ENCODE data around the gene TRIM74.
"Not testable (repeated sequence)": the region's sequence is repeated elsewhere in the genome, so short reads cannot be mapped to it uniquely, and the experiment has no call there.

TRIM74 gene

DNA sequence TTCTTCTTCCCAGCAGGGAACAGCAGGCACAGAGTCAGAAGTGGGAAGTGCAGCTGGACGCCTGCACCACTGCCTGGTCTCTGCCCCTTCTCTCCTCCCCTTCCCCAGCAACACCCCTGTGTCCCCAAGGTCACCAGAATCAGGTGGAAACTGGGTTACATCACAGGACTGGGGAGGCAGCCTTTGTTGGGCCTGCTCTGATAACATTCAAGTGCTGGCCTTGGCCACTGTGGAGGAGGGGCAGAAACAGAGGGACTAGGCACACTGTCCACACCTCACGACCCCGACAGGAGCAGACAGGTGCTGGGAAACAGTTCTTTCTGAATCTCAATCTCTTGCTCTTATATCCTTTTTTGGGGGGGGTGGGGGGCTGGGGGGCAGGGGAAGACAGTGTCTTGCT lies 2.4 kb downstream of the TRIM74 start:
- H3K4me3 Mint-ChIP-seq, H3K27me3 Mint-ChIP-seq, DNase-seq, H3K4me1 Mint-ChIP-seq, H3K9me3 Mint-ChIP-seq, ATAC-seq, H3K27ac Mint-ChIP-seq: not testable (repeated sequence)

GRCh38 chr7:72965186-72965975 lies 3.9 kb downstream of the TRIM74 start:
- peak; percentile 69 for ATAC-seq
- not testable (repeated sequence) for H3K4me1 Mint-ChIP-seq, DNase-seq, H3K4me3 Mint-ChIP-seq, H3K9me3 Mint-ChIP-seq, H3K27me3 Mint-ChIP-seq, H3K27ac Mint-ChIP-seq

- not testable (repeated sequence) for ATAC-seq, H3K4me3 Mint-ChIP-seq, H3K27ac Mint-ChIP-seq, DNase-seq, H3K27me3 Mint-ChIP-seq, H3K4me1 Mint-ChIP-seq, H3K9me3 Mint-ChIP-seq
These were observed 6.2 kb downstream of the TRIM74 start for GRCh38 chr7:72963056-72963455.

DNA sequence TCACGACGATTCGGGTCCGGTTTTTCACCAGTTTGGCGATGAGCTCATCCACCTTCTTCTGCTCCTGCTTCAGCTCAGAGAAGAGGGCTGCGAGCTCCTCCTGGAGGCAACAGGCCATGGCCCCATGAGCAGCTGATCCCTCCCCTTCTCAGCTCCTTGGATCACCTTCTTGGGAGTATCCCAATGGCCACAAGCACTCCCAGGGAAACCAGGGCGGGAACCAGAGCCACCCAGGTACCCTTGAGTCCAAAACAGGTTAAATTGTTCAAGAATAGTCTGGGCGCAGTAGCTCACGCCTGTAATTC lies 8.0 kb downstream of the TRIM74 start:
- ATAC-seq, H3K4me1 Mint-ChIP-seq, H3K9me3 Mint-ChIP-seq, DNase-seq, H3K27ac Mint-ChIP-seq, H3K4me3 Mint-ChIP-seq, H3K27me3 Mint-ChIP-seq: not testable (repeated sequence)

DNA sequence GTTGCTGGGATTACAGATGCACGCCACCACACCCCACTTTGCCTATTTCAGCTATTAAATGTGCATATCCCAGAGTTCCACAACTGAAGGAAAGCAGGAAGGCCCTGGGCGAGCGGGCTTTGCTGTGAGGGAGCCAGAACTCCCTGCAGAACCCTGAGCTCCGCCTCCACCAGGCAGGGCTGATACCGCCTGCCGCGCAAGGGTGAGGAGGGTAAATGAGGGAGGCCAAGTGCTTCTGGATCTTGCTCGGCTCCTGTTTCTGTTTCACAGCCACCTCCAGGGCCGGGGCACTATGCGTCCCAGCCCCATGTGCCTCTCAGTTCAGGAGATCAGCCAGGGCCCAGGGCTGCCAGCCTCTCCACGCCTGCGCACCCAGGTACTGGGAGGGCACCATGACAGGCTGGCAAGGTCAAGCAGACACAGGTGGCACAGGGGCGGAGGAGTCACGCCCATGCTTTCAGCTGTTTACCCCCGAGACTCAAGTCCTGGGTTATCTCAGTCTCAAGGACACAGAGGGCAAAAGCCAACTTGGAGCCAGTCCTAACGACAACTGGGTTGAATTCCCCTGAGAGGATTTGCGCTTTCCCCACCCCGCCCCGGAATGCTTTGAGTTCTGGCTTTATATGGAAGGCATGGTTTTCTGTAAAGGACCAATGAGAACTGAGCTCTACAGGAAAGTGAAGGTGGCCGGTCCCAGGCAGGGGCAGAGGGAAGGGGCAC lies 8.5 kb downstream of the TRIM74 start:
- DNase-seq, H3K27me3 Mint-ChIP-seq, H3K27ac Mint-ChIP-seq, ATAC-seq, H3K4me3 Mint-ChIP-seq, H3K4me1 Mint-ChIP-seq, H3K9me3 Mint-ChIP-seq: not testable (repeated sequence)

DNA sequence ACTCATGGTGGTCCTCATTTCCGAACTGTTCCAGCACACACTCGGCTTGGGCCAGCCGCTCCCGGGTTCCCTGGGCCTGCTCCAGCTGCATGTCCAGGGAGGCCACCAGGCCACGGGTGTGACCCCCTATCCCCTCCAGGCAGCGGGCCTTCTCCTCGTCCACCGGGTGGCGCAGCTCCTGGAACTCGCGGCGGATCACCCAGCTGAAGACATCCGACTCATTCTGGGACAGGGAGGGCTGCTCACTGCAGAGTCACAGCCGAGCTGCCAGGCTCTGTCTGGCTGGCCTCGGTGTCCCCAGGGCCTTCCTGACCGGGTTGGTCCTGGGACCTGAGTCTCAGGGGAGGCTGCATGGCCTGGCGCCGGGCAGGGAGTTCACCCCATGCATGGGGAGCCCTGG lies 9.2 kb downstream of the TRIM74 start:
- not testable (repeated sequence) for DNase-seq

GRCh38 chr7:72954563-72955198 lies 14.6 kb downstream of the TRIM74 start:
- H3K27me3 Mint-ChIP-seq, H3K4me1 Mint-ChIP-seq, H3K9me3 Mint-ChIP-seq, H3K27ac Mint-ChIP-seq: not testable (repeated sequence)
- H3K4me3 Mint-ChIP-seq = peak overlapping the region; percentile 66
- DNase-seq = peak in 1 of 2 donors; percentile 35
- peak; percentile 94 for ATAC-seq

More for the DNA sequence above, 9.2 kb downstream of the TRIM74 start:
- ATAC-seq = peak; percentile 37
- not testable (repeated sequence) for H3K9me3 Mint-ChIP-seq, H3K4me3 Mint-ChIP-seq, H3K4me1 Mint-ChIP-seq, H3K27ac Mint-ChIP-seq, H3K27me3 Mint-ChIP-seq

DNA sequence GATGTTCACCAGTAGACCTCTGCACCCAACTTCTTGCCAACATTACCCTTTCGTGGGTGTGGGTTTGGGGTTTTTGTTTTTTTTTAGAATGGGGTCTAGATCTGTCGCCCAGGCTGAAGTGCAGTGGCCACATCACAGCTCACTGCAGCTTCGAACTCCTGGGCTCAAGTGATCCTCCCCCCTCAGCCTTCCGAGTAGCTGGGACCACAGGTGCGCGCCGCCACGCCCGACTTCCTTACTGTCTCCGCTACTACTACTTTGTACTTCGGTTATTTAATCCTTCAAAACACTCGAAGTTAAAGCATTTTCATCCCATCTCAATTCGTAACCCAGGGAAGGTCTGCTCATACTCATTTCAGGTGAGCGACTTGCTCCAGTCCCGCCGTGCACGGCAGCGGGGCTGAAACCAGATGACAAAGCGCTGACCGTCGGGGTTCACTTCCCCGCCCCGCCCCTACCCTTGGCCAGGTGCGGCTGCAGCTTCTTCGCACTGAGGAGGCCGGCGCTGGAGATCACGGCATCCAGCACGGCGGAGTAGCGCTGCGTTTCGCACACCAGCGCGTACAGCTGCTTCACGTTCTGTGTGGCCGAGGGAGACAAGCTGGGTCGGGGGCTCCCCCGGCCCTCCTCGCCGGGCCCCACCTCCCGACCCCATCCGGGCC lies 15.2 kb downstream of the TRIM74 start:
- H3K4me1 Mint-ChIP-seq, DNase-seq, H3K27ac Mint-ChIP-seq, H3K9me3 Mint-ChIP-seq, H3K27me3 Mint-ChIP-seq: not testable (repeated sequence)
- H3K4me3 Mint-ChIP-seq = peak overlapping the region in 1 of 2 donors; percentile 47
- ATAC-seq = peak; percentile 73

- not testable (repeated sequence) for H3K4me3 Mint-ChIP-seq, H3K4me1 Mint-ChIP-seq, H3K27ac Mint-ChIP-seq, H3K27me3 Mint-ChIP-seq, H3K9me3 Mint-ChIP-seq, ATAC-seq, DNase-seq
These were observed 18.8 kb downstream of the TRIM74 start for GRCh38 chr7:72950432-72950831.

- H3K9me3 Mint-ChIP-seq, H3K27me3 Mint-ChIP-seq, DNase-seq, H3K4me1 Mint-ChIP-seq, ATAC-seq, H3K4me3 Mint-ChIP-seq: not testable (repeated sequence)
- H3K27ac Mint-ChIP-seq = peak overlapping the region in 1 of 2 donors; percentile 87
These were observed 19.6 kb downstream of the TRIM74 start for GRCh38 chr7:72949686-72950085.

GRCh38 chr7:72949276-72949675 lies 20.0 kb downstream of the TRIM74 start:
- not testable (repeated sequence) for H3K9me3 Mint-ChIP-seq, H3K4me1 Mint-ChIP-seq, H3K4me3 Mint-ChIP-seq, H3K27ac Mint-ChIP-seq, H3K27me3 Mint-ChIP-seq, DNase-seq, ATAC-seq

DNA sequence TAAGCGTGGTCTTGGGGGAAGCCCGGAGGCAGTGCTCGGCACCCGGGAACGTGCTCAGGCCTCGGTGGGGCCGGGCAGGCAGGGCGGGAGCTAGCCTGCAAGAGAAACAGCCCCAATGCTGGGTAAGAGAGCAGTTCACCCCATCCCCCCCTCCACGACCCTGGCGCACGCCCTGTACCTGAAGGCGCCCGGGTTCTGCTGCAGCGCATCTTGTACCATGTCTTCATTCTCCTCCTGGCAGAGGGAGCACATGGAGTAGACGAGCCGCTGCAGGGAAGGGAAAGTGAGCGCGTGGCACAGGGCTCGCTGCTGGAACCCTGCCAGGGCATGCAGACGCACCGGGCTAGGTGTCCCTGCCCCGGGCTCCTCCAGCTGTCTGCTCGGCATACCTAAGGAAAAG lies 20.6 kb downstream of the TRIM74 start:
- H3K27ac Mint-ChIP-seq, H3K27me3 Mint-ChIP-seq, H3K4me3 Mint-ChIP-seq, DNase-seq, ATAC-seq, H3K9me3 Mint-ChIP-seq, H3K4me1 Mint-ChIP-seq: not testable (repeated sequence)

GRCh38 chr7:72946130-72946745 lies 23.0 kb downstream of the TRIM74 start:
- not testable (repeated sequence) for H3K27me3 Mint-ChIP-seq, H3K27ac Mint-ChIP-seq

GRCh38 chr7:72945597-72945996 lies 23.7 kb downstream of the TRIM74 start:
- H3K9me3 Mint-ChIP-seq, H3K4me1 Mint-ChIP-seq, ATAC-seq, H3K4me3 Mint-ChIP-seq, DNase-seq, H3K27me3 Mint-ChIP-seq: not testable (repeated sequence)
- peak overlapping the region in 1 of 2 donors; percentile 38 for H3K27ac Mint-ChIP-seq

More at GRCh38 chr7:72946130-72946745, 23.0 kb downstream of the TRIM74 start:
- not testable (repeated sequence) for H3K4me1 Mint-ChIP-seq, DNase-seq, ATAC-seq, H3K4me3 Mint-ChIP-seq, H3K9me3 Mint-ChIP-seq

- H3K27me3 Mint-ChIP-seq, H3K4me1 Mint-ChIP-seq, H3K4me3 Mint-ChIP-seq, DNase-seq, H3K9me3 Mint-ChIP-seq, H3K27ac Mint-ChIP-seq: not testable (repeated sequence)
- peak; percentile 6 for ATAC-seq
These were observed 24.3 kb downstream of the TRIM74 start for GRCh38 chr7:72944937-72945336.
